Measurements from ENCODE around the gene AGAP1.

AGAP1 gene

DNA sequence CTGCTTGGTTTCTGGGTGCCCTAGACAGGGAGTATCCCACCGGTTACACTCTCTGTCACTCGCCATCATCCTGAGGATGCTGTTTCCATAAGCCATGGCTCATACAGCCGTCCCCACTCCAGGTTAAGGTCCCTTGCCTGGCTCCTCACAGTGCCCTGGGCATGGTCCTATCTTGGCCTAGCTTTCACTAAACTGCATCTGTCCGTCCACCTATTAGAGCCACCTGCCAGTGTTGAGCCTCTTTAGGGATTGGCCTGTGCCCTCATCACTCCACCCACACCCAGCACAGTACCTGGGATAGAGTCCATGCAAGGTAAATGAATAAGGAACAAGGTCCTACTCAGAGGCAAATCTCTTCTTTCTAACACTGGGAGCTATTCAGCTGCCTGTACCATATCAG is 354.2 kb downstream of the AGAP1 start:
- no peak for DNase-seq (ENCODE audit: low spot score)

GRCh38 chr2:235848946-235849345 is 355.1 kb downstream of the AGAP1 start:
- no peak for DNase-seq (ENCODE audit: low spot score)

- no peak for DNase-seq (ENCODE audit: low spot score)
These were observed 355.6 kb downstream of the AGAP1 start for GRCh38 chr2:235849489-235849888.

GRCh38 chr2:235850289-235850688 is 356.4 kb downstream of the AGAP1 start:
- DNase-seq (ENCODE audit: low spot score): no peak

DNA sequence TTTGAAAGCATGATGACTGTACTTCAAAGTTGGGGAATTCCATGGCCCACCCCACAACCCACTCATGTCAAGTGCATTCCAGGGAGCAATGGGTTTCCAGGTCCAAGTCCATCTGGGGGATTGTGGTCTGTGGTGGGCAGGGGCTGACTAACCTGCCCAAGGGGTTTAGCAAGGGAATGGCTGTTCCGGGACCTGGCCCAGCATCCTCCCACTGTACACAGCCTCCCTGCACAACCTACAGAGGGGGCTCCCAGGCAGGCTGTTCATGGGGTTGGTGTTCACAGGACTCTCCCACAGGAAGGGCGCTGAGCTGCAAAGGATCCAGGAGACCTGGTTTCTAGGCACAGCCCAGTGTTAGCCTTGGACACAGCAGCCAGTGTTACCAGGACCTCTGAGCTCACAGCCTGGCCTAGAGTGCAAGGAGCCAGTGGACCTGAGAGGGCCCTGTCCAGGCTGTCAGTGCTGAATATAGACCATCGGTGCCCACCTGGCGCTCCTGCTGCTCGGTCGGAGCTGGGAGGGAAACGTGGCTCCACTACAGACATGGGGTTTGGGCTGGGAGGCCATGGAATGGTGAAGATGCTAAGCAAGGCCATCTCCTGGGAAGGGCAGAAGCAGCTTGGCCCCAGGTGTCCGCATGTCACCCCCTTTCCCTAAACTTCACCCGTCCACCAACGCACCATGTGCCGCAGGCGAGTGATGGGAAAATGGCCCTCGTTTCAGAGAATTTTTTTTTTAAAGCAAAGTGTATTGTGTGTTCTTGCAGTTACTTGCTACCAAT is 357.1 kb downstream of the AGAP1 start:
- no peak for DNase-seq (ENCODE audit: low spot score)

GRCh38 chr2:235851828-235852525 is 358.1 kb downstream of the AGAP1 start:
- DNase-seq (ENCODE audit: low spot score): no peak

GRCh38 chr2:235852526-235852920 is 358.7 kb downstream of the AGAP1 start:
- no peak for DNase-seq (ENCODE audit: low spot score)

DNA sequence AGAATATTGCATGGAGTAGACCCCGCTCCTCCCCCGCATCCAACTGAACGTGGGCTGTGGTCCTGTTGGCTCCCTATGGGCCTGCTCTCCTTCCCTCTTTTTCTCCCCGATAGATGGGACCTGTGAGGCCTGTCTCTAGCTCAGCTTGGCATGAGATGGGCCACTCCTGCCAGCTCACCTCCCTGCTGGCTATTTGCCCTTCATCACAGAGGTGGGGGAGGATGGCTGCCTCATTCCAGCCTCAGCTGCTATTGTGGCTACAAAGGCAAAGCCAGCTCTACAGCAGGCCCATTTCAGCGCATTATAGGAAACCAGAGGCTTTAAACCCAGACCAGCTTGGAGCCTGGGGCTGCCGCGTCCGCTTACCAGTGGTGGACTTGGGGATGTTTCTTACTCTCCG is 360.4 kb downstream of the AGAP1 start:
- DNase-seq (ENCODE audit: low spot score): no peak

DNA sequence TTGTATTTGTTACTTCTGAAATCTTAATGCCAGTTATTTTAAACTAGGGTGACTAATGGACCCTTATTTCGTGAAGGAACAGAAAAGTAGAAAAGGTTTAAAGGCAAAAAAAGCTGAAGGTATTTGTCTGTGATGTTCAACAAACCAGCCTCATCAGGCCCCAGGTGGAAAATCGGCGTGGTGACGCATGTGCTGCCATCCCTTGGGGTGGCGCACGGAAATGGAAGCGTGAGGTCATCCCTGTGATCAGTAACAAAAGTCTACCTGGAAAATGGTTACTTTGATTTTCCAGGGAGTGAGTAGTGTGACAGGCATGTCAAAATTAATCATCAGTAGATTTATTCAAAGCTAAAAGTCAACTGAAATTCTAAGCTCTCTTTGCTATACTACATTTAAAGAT is 361.2 kb downstream of the AGAP1 start:
- DNase-seq (ENCODE audit: low spot score): no peak

DNA sequence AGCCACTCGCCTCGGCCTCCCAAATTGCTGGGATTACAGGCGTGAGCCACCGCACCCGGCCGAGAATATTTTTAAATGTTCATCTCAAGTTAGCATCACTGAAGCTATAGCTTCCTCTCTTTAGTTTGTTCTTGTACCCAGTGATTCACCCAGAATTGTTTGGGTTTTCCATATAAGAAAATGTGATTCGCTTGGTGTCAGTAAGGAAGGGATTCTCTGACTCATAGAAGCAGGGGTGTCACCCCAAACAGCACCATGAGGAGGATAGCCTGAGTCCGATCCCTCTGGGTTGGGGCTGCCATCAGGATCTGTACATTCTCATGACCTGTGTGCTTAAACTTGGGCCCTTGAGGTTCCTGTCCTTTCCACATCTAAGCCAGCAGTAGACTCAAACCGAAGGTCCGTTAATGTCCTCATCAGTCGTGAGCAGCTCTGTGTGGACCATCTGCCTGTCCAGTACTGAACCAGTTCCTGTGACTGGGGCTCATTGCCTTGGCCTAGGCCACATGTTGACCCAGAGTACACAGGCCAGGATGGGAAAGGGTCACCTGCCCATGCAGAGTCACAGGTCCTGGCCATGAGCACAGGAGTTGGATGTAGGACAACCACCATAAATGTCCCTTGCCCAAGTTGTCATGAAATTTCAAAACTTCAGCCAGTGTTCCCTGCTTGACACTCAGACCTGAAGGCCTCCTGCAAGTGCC is 362.5 kb downstream of the AGAP1 start:
- no peak for DNase-seq (ENCODE audit: low spot score)

GRCh38 chr2:235857598-235857997 is 363.8 kb downstream of the AGAP1 start:
- no peak for DNase-seq (ENCODE audit: low spot score)

GRCh38 chr2:235858881-235859280 is 365.0 kb downstream of the AGAP1 start:
- DNase-seq (ENCODE audit: low spot score): no peak

DNA sequence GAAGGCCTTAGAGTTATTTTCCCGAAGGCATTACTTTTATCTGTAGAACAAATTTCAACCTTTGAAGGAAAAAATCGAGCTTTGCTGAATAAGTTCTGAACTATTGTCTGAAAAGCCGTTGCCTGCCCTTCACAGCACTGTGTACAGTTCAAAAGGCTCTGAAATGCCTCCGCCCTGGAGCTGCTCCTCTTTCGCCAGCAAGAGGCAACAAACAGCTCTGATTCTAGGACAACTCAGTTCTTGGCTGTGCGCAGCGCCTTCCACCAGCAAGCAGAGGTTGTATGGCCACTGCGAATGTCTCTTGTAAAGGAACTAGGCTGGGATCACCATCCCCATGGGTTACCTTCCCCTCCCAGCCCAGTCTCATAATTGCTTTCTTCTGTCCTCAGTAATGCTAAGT is 365.8 kb downstream of the AGAP1 start:
- DNase-seq (ENCODE audit: low spot score): no peak

- no peak for DNase-seq (ENCODE audit: low spot score)
These were observed 366.3 kb downstream of the AGAP1 start for GRCh38 chr2:235860111-235860510.

GRCh38 chr2:235860871-235861270 is 367.0 kb downstream of the AGAP1 start:
- DNase-seq (ENCODE audit: low spot score): no peak

DNA sequence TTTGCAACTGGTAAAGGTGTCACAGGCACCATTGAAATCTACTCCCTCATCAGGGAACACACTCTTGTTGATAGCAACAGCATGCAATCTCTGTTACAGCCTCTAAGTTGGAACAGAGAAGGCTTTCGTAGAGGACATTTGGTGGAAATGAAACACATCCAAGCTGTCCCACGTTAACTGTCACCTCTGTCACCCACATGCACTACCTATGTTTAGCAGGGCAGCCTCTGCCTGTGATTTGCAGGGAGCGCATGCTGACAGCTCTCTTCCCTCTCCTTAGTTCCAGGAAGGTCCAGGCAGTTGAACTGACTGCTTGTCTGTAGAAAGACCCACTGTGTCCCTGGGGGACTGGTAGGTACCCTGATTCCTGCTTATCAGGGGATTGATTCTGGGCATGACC is 367.5 kb downstream of the AGAP1 start:
- DNase-seq (ENCODE audit: low spot score): no peak

DNA sequence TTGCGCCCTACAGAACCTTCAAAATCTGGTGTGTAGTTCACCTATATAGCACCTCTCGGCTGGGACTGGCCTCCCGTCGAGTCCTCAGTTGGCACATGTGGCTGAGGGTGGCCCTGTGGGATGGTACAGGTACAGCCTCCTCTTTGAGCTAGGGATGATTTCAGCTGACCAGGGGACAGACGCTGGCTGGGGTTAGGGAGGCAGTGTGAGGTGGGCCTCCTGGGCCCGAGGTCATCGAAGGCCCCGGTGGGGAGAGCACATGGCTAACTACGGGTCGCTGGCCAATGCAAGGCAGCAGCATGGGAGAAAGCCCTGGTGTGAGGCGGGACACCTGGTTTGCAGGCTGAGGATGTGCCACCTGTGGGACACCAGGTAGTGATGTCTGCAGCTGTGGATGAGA is 369.6 kb downstream of the AGAP1 start:
- DNase-seq (ENCODE audit: low spot score): no peak

- no peak for DNase-seq (ENCODE audit: low spot score)
These were observed 370.5 kb downstream of the AGAP1 start for GRCh38 chr2:235864302-235864701.

- DNase-seq (ENCODE audit: low spot score): no peak
These were observed 371.1 kb downstream of the AGAP1 start for GRCh38 chr2:235864733-235865515.

- DNase-seq (ENCODE audit: low spot score): no peak
These were observed 372.5 kb downstream of the AGAP1 start for GRCh38 chr2:235866373-235866772.

GRCh38 chr2:235868224-235868623 is 374.4 kb downstream of the AGAP1 start:
- no peak for DNase-seq (ENCODE audit: low spot score)

DNA sequence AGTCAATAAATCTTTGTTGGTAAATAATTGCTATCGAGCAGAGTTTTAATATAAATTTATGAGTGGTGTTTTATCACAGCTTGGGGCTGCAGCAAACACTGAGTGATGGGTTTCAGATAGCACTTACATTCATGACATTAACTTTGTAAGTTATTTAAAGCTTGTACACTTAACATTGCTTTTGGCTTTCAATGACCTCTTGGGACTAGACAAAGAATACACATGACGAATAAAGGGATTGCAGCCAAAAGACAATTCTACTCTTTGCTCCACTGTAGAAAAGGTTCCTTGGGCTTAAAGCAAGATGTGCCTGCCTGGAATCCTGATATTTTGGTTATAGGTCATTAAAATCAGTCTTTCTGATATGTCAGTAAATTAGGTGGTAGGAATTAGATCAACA is 374.8 kb downstream of the AGAP1 start:
- no peak for DNase-seq (ENCODE audit: low spot score)

All from activated CD4-positive, alpha-beta T cell treated with anti-CD3 and anti-CD28 coated beads, Interleukin-2, Interleukin-4, amounts not matched to agents 100 ng/mL and 50 ng/mL, durations not matched to agents 16 hours and 8 hours (primary cell).